D341Med (cell line): ENCODE measurements around the gene TNIK.
"Not testable (repeated sequence)": the region's sequence is repeated elsewhere in the genome, so short reads cannot be mapped to it uniquely, and the experiment has no call there.

Experiments
- DNase-seq: peaks from one replicate; pipeline ENCODE4 v3.0.0; 2012; ENCODE audit warnings: low spot score

Gene TNIK

DNA sequence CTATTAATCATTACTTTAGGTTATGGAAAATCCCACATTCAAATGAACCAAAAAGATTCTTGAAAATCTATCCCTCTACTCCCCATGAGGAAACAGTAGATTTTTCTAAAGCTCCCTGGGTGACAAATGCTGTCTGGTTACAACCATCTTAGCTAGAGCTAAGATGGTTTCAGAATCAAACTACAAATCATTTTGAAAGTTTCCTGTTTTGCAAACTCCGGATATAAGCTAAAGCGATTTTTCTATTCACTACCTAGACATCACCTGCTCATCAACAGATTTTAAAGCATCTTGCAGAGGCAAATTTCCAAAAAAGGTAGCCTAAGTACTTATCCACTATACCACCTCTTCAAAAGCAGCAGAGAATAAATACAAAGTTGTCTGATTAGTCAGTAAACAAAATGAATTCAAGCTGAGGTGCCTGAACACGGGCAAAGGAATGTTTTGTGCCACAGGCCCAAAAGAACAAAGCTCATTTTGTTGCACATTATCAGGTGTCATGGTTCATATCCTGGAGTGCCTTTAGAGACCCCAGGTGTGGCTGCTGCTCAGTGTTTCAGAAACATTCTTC is 204.9 kb downstream of the TNIK start:
- DNase-seq = no peak

DNA sequence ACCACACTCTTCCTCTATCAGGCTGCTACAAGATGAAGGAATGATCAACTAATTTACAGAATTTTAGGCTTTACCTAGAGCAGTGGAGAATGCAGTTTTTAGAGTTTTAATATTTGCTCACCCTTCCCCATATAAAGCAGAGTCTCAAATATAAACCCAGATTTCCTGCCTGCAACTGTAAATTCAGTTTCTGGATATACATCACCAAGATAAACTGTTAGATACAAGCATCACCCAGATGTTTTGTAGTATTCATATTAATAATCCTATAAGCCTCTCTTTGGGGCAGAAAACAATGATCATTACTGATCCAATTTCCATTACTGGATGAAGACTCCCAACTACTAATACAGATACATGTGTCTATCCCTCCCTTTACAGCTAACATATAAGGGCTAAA is 205.9 kb downstream of the TNIK start:
- no peak for DNase-seq

DNA sequence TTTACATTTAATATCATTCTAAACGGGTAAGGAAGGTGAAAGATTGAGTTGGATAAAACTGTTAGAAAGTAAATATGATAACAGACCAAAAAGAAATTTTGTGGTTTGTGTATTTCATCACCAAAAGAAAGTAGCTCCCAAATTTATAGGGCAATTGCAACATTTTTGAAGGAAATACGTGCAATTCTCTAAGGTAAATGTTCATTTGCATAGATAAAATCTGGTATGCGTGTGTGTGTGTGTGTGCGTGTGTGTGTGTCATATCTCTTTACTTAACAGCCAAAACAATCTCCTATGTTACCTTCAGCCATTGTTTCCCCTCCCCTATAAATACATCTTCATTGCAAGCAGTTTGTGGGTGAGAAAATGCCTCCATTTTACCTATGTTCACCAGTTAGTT is 208.4 kb downstream of the TNIK start:
- DNase-seq = no peak

DNA sequence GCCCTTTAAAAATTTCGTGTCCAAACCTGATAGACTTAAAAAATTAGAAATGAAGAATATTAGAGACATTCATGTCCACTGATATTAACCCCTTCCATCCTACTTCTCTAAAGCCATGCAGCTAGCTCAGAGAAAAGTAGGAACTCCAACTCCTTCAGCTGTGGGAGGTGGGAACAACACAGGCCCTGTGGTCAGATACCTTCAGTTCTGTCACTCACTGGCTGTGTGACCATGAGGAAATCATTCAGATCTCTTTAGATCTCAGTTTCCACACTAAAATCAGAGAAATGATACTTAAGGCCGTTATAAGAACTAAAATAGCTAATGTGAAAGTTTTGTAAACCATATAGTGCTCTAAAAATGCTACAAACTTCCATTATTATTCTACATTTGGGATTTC is 209.8 kb downstream of the TNIK start:
- no peak for DNase-seq

DNA sequence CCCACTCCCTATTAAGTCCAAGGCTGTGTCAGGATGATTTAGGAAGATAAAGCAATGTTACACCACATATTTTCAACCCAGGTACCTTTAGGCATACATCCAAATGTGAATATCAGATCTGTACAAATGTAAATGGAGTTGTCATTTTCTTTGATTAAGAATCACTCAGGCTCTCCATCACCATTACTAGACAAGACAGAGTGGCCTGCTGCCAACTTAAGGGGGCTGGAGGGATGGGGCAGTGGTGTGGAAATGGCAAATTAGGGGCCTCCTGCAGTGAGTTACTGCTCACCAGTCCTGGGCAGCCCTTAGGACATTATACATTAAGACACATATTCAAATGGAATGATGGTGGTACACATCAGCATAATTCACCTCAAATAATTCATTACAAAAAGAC is 211.0 kb downstream of the TNIK start:
- no peak for DNase-seq

DNA sequence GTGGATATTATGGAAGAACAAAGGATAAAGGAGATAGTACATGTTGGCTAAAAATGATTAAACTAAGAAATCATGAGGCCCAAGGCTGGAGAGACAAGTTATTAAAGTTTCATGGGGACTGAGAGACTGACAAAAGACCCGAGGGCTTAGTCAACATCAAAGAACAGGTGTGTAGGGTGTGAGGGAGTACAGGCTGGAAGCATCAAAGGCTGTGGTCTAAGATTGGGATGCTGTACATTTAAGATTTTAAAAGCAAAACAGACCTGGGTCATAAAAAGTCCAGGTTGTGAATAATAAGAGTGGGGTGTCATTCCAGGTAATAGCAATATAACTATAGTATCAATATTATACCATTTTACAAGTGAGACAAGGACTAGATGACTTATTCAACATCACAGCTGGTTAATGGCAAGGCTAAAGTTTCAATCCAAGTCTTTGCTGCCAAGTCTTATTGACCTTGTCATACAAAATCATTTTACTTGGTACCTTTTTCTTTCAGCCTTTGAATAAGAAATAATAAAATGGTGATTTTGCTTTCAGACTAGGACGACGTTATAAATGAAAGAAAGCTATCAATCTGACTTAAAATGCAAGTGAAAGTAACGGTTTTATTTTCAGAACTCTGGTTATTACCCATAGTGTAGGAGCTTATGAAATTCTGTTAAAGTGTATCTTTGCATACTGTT is 211.6 kb downstream of the TNIK start:
- no peak for DNase-seq

DNA sequence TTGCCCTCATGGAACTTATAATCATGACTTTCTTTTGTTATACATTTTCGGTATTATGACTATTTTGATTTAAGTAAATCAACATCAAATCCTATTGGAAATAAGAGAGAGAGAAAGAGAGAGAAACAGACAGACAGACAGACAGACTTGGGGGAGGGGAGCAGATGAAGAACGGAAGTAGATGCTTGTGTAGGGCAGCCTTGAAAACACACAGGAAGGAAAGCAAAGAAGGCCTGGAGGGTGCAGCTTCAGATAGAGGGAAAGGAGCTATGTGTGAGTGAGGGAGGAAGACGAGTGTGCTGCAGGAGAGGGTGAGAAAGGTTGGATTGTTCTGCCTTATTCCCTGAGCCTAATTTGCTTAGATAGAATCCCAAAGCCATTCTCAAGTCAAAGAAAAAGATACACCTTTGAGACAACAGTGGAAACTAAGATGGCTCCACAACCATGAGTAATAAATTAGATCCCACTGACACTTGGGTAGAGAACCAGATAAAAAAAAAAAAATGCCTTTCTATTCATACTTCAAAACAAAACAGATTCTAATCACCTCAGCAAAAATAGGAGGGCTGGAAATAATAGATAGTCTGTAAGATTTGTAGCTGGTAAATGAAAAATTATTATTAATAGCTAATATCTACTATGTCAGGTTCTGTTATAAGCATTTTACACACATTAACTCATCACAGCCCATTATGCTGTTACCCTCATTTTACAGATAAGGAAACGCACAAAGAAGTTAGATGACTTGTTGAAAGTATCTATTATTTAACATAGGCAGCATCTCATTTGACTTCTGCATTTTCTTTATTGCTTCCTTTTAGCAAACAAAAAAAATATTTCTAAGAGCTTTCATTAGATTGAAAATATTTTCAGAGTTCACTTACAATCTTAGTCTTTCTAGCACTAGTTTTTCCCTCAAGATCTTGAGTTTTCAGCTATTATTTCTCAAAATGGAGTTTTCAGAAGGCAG is 214.1 kb downstream of the TNIK start:
- DNase-seq = no peak

DNA sequence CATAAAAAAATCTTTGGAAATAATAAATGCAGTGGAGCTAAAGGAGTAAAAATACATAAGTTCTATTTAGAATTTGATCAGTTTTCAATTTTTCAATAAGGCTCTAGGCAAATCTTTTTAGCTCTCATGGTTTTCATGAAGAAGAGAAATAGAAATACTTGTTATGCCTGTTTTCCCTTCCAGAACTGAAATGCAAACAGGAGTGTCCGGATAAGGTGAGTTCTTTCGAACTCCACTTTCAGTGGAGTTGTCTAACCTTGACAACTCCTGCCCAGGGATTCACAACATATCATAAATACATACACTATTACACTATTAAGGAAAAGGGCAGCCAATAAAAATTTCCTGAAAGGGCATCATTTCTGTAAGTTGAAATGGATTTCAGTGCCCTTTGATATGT is 217.3 kb downstream of the TNIK start:
- no peak for DNase-seq

DNA sequence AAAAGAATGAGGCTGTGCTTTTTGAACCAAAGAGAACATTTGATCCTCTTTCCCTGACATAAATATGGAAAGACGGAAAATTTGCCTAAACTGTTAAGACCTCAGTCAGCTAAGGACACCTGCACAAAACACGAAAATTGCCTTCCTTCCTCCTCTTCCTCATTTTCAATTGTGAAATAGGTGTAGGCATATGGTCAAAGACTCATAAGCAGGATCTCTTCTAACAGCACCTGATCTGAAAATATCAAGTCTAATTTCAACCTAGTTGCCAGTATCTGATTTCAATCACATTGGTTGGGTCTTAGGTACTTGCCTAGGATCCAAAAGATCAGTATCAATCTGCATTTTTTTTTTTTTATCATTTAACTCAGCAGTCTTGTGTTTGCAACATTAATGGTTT is 218.0 kb downstream of the TNIK start:
- DNase-seq = no peak

DNA sequence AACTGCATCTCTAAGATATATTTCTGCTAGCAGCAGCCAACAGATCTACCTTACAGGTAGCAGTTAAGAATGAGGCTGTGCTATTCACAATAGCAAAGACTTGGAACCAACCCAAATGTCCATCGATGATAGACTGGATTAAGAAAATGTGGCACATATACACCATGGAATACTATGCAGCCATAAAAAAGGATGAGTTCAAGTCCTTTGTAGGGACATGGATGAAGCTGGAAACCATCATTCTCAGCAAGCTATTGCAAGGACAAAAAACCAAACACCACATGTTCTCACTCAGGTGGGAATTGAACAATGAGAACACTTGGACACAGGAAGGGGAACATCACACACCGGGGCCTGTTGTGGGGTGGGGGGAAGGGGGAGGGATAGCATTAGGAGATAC is 218.6 kb downstream of the TNIK start:
- DNase-seq = not testable (repeated sequence)

DNA sequence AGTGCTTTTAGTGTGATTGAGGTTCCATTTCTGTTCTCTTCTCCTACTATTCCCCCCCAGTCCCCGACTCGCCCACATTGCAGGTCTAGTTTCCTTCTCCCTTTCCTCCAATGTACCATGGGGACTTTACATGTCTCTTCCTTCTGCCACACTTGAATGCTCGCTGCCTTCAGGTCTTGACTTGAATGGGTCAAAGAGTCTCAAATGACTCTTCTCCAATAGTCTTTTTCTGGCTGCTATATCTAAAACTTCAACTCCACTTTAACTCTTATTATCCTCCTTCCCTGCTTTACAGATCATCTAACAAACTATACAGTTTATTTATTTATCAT is 219.7 kb downstream of the TNIK start:
- no peak for DNase-seq

DNA sequence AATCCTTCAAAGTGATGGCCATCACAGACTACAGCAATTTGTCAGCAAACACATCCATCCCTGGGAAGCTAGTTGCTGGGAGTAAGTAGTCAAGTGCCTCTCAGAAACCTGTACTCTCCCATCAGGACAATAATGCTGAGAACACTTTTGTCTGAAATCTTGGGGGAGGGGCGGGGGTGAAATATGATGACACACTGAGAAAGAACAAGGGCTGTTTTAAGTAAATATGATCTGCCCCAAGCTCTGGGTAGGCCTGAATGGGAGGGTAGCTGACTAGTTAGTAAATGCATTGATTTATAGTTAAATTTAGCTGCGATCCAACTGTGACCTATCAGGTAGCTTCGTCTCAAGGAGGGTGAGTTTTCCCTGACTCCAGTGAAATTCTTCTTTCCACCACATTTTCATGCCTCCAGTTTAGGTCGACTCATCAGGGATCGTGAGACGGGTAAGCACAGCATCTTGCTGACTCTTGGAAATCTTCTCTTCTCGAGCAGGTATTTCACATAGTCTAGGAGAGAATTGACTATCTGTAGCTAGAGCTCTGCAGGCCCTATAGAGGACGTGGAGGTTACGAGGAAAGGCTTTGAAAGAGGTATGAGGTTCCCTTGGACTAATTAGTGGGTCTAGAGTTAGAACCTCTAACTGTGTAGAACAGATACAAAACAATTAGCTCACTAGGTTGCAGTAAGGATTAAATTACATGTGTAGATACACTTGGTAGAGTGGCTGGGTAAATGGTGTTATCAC is 220.3 kb downstream of the TNIK start:
- DNase-seq = no peak

DNA sequence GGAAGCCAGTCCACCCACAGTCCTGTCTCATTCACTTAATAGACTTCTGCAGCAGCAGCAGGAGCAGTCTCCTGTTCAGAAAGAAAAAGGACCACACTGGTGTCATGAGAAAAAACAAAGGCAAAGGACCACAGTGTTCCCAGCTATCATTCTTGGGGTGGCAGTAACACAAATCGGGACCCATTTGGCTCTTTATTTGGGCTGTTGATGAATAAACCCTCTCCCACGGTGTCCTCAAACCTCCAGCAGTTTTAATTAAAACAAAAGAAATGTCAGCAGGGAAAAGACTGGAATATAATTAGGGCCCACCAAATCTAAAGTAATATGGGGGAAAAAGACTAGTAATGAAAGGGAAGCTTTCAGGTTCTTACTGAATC is 223.2 kb downstream of the TNIK start:
- DNase-seq = no peak

DNA sequence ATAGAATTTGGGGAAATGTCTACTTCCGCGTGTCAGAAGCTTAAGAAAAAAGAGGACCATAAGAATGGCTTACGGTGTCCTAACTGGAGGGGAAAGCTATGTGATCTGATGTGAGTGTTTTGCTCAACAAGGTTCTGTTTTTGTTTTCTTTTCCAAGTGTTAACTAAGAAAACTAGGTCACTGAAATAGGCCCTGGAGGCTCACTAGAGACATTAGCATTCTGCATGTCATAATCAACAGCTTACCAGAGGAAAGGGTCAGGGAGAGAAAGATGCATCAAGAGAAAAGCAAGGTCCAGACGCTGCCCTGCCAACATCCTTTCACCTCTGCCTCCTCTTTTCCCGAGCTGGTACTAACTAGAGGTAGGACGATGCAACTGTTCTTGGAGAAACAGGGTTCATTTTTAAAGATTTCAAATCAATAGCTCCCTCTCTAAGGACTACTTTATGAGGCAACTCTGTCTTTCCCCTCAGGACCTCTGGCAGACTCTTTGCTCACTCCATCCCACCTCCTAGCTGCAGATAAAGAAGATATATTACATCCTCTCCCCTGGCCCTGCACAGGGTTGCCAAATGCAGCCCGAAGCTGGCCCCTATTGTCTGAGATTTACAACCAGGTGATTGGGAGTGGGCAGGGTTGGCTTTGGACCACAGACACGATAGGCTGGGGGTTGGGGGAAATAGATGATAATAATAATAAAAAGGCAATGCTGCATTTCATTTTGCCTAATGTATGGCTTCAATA is 223.8 kb downstream of the TNIK start:
- no peak for DNase-seq

DNA sequence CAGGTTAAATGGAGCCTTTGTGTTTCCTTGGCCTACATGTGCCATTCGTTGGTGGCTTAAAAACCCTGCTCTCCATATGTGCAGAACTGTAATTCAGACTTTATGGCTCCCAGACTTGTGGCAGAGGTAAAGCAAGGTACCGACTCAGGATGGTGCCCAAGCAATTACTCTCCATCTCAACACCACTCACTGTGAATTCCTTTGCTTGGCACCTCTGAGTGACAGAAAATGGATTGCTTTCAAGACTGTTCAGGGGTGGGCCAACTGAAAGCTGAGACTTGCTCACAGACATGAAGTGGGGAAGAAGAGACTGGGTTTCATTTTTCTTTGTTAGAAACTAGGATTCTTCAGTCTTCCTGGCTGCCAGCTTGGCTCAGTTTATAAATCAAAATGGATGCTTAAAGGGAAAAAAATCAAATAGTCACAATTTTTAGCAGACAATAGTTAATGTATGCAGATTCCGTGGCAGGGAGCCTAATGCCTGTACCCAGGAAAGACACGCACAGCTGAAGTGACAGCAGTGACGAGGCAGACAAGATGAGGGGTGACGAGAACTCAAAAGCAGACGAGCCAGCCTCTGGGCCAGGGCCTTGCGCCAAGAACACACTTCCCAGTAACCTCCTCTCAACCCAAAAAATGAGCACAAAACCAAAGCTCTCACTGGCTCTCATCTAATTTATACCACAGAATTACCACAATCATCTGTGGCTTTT is 225.8 kb downstream of the TNIK start:
- no peak for DNase-seq

DNA sequence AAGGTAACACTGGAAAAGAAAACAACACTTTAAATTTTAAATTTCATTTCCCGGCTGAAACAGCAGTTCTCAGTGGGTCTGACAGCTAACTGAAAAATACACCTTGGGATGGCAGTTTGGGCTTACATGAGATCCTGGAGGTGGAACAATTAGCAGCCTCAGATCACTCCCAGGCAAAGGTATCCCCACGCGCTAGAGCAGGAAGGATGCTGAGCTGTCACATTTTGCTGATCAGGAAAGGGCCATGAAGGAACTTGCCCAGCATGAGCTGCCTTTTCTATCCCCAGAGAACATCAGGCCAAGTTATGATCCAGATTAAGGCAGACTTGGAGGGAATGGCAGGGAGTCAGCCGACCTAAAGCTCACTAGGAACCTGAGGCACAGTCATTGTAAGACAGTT is 228.8 kb downstream of the TNIK start:
- no peak for DNase-seq

DNA sequence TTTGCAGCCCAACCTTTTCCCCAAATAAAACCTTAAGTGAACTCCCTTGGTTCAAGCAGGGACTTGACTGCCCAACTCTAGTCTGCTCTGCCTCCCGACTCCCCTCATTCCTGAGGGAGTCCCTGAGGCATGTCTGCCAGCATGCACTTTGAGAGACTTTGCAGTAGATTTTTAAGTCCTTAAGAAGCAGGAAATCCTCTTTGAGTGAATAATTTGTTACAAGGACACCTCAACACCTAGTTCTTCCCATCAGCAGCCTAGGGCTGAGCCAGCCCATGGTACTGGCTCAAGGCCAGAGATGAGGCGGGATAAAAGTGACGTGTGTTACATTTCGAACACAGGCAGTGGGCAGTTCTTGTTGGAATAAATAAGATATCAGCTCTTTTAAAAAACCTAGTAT is 229.3 kb downstream of the TNIK start:
- peak; percentile 27 for DNase-seq

DNA sequence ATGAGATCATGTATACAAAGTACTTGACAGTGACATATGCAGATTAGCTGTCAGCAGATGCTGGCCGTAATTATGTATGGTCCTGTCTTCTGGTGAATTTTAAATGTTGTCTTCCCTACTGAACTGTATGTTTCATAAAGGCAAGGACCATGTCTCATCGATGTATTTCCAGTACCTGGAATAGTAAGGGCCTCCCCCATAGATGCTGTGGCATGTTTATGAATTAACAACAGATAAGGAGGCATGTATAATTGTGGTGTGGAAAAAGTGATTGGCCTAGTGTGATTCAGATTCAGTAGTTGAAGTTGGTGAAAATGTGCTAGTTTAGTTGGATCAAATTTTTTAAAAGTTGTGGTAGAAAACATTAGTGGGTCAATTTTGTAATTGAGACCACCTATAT is 231.0 kb downstream of the TNIK start:
- DNase-seq = no peak

DNA sequence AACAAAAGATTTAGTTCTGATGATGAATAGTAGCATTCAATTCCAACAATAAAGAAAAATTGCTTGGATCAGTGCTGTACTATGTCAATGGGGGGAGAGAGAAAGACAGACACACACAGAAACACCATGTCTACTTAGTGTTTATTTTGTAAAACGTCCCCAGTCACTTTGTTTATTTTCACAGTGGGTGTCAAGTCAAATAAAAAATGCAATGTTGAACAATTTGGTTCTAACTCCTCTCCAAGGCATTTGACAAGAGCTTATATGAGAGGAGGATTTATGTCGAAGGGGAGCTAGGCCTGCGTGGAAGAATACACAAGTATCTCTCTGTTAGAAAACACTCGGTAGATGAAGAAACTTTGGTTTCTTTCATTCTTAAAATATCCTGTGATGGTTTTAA is 232.0 kb downstream of the TNIK start:
- DNase-seq = no peak

DNA sequence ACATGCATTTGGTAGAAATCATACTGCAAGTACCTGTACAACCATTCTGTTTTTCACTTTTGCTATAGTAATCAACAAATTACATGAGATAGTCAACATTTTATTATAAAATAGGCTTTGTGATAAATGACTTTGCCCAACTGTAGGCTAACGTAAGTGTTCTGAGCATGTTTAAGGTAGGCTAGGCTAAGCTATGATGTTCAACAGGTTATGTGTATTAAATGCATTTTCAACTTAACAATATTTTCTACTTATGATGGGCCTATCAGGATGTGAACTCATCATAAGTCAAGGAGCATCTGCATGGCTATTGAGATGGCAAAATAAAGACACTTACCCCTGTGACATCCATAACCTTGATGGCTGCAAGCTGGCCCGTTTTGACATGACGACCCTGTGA is 232.4 kb downstream of the TNIK start:
- DNase-seq = no peak

DNA sequence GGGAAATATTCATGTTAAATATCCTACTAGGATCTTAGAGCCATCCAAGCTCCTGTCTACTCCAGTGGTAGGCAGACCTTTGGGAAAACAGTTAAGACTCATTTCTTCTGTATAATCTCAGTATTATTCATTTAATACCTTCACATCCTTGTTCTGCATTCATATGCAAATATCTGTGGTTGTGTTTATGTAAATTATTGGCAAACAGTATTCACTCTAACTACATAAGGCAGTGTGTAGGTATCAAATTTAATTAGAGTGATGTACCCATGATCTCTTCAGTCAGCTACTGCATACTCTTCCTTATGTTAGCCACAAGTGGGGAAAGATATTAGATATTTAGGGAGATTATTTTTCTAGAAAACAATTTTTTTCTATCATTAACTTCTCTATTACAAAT is 232.8 kb downstream of the TNIK start:
- no peak for DNase-seq
